NCI-H2107 (cell line): ENCODE measurements around the gene ADCY7.

Experiments used
- DNase-seq: peaks from one replicate; lab custom pipeline; 2025; lab: John Stamatoyannopoulos, UW

Gene ADCY7

DNA sequence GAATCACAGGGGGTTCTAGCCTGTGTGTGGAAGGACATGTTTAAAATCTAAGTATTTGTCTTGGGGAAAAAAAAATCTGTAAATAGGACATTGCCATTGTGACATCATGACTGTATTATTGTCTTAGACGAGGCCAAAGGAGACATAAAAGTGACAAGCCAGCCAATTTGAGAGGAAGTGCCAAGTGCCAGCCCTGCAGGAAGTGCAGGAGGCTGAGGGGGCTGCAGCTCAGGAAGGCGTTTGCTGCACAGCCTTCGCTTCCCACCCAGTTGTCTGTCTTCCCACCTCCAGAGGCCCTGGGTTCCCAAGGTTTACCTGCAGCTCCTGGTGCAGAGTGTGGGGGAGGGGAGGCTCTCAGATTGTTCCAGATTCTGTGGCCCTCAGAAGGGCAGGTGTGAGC, 1.3 kb downstream of the ADCY7 start:
- no peak for DNase-seq

DNA sequence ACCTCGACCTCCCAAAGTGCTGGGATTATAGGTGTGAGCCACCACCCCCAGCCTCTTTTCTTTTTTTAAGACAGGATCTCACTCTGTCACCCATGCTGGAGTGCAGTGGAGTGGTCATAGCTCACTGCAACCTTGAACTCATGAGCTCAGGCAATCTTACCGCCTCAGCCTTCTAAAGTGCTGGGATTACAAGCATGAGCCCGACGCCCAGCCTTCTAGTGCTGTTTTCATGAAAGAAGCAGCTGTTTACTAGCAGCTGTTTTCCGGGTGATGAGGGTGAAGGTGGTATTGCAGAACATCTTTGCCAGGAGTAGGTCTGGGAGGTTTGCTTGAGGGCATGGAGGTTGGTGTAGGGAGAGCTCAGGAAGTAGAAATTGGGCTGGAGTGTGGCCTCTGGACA, 2.0 kb downstream of the ADCY7 start:
- no peak for DNase-seq

GRCh38 chr16:50269061-50269705, 2.8 kb downstream of the ADCY7 start:
- no peak for DNase-seq

- no peak for DNase-seq
These were observed 3.6 kb downstream of the ADCY7 start for GRCh38 chr16:50269769-50270509.

GRCh38 chr16:50270510-50271147, 4.3 kb downstream of the ADCY7 start:
- no peak for DNase-seq

GRCh38 chr16:50271148-50272041, 5.0 kb downstream of the ADCY7 start:
- no peak for DNase-seq

DNA sequence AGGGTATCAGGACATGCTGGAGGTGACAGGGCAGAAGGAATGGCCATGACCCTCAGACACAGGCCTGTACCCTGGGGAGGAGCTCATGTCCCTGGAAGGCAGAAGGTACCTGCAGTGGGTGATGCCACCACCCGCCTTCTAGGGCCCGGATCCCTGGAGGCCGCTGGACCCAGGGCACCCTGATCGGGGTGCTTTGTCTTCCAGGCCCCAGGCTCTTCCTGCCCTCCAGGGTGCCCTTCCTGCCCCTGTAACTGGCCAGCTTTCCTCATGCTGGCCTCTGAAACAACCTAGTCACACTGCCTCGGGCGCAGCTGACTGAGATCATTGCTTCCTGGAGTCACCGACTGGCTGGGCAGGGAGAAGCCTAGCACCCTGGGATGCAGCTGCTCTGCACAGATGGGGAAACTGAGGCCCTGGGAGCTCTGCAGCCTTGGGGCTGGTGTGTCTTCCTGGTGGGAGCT, 5.8 kb downstream of the ADCY7 start:
- no peak for DNase-seq

GRCh38 chr16:50272687-50273381, 6.5 kb downstream of the ADCY7 start:
- DNase-seq, result no peak

GRCh38 chr16:50273382-50273690, 7.0 kb downstream of the ADCY7 start:
- DNase-seq, result no peak

GRCh38 chr16:50273888-50274325, 7.6 kb downstream of the ADCY7 start:
- no peak for DNase-seq

DNA sequence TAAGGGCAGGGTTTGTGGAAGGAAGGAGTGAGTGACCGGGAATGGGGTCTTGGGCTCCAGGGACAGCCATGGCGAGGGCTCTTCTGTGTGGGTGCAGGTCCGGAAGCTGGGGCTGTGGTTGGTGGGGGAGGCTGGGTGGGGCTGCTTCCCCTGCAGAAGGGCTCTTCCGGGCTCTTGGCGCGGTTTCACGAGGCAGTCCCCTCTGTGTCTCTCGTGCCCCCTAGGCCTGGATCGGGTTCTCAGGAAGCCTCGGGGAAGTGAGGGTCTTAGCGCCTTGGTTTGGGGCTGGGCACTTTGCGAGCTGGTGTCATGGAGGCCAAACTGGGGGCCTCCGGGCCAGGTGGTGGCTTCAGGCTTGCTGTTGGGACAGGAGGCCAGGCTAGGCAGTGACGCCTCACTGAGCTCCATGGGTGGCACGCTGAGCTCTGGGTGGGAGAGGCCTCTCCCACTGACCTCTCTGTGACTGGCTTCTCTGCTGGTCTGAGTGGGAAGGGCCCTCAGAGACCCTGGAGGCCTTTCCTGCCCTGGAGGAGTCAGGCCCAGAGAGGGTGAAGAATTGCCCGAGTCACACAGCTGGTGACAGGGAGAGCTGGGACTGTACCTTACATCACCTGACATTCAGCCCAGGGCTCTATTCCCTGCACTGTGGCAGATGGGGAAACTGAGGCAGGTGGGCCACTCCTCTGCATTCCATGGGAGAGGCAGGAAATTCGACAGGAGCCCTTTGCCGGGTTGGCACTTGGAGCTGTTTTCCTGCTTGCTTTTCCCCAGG, 8.2 kb downstream of the ADCY7 start:
- no peak for DNase-seq

GRCh38 chr16:50275098-50275415, 8.7 kb downstream of the ADCY7 start:
- DNase-seq, result no peak

GRCh38 chr16:50275428-50276325, 9.3 kb downstream of the ADCY7 start:
- DNase-seq, result no peak

- no peak for DNase-seq
These were observed 9.9 kb downstream of the ADCY7 start for GRCh38 chr16:50276326-50276640.

GRCh38 chr16:50276801-50277555, 10.6 kb downstream of the ADCY7 start:
- no peak for DNase-seq

DNA sequence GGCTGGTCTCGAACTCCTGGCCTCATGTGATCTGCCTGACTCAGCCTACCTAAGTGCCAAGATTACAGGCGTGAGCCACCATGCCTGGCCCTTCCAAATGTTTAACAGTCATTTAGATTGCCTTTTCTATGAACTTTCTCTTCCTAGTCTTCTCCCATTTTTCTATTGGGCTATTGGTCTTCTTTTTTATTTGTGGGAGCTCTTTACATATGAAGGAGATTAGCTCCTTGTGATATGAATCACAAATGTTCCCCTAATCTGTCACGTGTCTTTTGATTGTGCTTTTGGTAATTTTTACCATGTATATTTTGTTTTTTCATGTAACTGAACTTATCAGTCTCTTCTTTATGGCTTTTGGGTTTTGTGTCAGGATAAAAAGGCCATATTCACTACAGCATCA, 11.9 kb downstream of the ADCY7 start:
- no peak for DNase-seq

- DNase-seq, result no peak
These were observed 13.1 kb downstream of the ADCY7 start for GRCh38 chr16:50279504-50279865.

DNA sequence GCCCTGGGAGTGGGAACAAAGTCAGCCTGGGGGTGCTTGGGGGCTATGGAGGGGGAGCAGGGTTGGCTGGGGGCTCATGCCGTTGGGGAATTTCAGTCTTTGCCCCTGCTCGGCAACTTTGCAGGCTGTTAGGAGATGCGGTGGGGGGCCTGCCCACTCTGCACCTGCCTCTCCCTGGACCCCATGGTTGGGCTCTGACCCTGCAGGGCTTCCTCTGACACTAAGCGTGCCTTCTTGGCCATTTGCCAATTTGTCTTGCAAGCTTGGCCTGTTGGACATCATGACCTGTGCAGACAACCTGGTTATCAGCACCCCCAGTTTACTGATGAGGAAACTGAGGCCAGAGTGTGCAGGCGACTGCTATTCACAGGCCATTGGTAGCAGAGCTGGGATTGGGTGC, 14.6 kb downstream of the ADCY7 start:
- no peak for DNase-seq

- DNase-seq, result no peak
These were observed 15.1 kb downstream of the ADCY7 start for GRCh38 chr16:50281391-50282009.
